K562 (cell line): Measurements from ENCODE around the gene BPHL.

ENCODE experiments used
- CREB1 ChIP-seq, 2 experiments: sonication (generic) in 1 of 2; formaldehyde crosslinking in 1 of 2; IDR thresholded peaks; 2 replicates each; pipeline versions ENCODE4 v1.6.1 to v1.8.0; 2012 to 2022; ENCODE audit warnings: inconsistent platforms in 1 of 2, mild to moderate bottlenecking in 1 of 2, missing genetic modification reagents in 1 of 2, moderate library complexity in 1 of 2
- EHMT2 ChIP-seq: fragments of 450-650 bp; IDR thresholded peaks from 2 replicates; pipeline ENCODE4 v1.6.1; 2018; ENCODE audit warnings: antibody characterized with exemption
- EZH2 ChIP-seq: IDR thresholded peaks from 2 replicates; pipeline ENCODE4 v1.6.1; 2012; ENCODE audit warnings: low read depth, mild to moderate bottlenecking, inconsistent platforms, low read length, borderline replicate concordance
- GABPA ChIP-seq: fragments of 200-800 bp; sonication (Bioruptor generic); conservative IDR thresholded peaks from 2 replicates; pipeline ENCODE4 v1.6.1; 2016; ENCODE audit warnings: low read depth, missing genetic modification characterization, missing compliant biosample characterization
- KLF16 ChIP-seq: IDR thresholded peaks from 2 replicates; pipeline ENCODE4 v1.6.1; 2016; ENCODE audit warnings: antibody characterized with exemption
- MAZ ChIP-seq, 2 experiments: fragments of 450-650 bp in 1 of 2; sonication (generic) in 1 of 2; formaldehyde crosslinking; IDR thresholded peaks in 1 of 2; conservative IDR thresholded peaks in 1 of 2; 2 replicates each; pipeline versions ENCODE4 v1.4.0 to v1.5.0; 2020; ENCODE audit warnings: mild to moderate bottlenecking in 1 of 2, missing genetic modification reagents in 1 of 2
- MEIS2 ChIP-seq: fragments of 450-650 bp; IDR thresholded peaks from 2 replicates; pipeline ENCODE4 v1.6.1; 2014; ENCODE audit warnings: mild to moderate bottlenecking; ENCODE audit not compliant: partially characterized antibody
- POLR2G ChIP-seq: fragments of 200-400 bp; formaldehyde crosslinking; IDR thresholded peaks from 2 replicates; pipeline ENCODE4 v1.6.1; 2017; ENCODE audit warnings: low read depth, mild to moderate bottlenecking, antibody characterized with exemption, low read length, moderate library complexity
- TF ChIP-seq, protein P1 (sequence below), 3 experiments: IDR thresholded peaks in 2 of 3; conservative IDR thresholded peaks in 1 of 3; 2 replicates each; pipeline ENCODE4 v1.5.1; 2011 to 2012; ENCODE audit warnings: low read length in 3 of 3, mild to moderate bottlenecking in 3 of 3, control low read depth in 2 of 3, improper control_type of control experiment in 1 of 3, inconsistent platforms in 1 of 3, low read depth in 1 of 3, mixed read lengths in 1 of 3, moderate library complexity in 1 of 3; ENCODE audit not compliant: insufficient read depth in 2 of 3
- TF ChIP-seq, protein P2 (sequence below): fragments of 250-450 bp; sonication (Bioruptor Pico); IDR thresholded peaks from 2 replicates; pipeline ENCODE4 v1.8.0; 2021; ENCODE audit warnings: moderate library complexity, mild to moderate bottlenecking, inconsistent platforms
- TF ChIP-seq, protein P3 (sequence below): sonication (generic); formaldehyde crosslinking; IDR thresholded peaks from 2 replicates; pipeline ENCODE4 v1.8.0; 2022; ENCODE audit warnings: mild to moderate bottlenecking, missing genetic modification reagents

DNA sequence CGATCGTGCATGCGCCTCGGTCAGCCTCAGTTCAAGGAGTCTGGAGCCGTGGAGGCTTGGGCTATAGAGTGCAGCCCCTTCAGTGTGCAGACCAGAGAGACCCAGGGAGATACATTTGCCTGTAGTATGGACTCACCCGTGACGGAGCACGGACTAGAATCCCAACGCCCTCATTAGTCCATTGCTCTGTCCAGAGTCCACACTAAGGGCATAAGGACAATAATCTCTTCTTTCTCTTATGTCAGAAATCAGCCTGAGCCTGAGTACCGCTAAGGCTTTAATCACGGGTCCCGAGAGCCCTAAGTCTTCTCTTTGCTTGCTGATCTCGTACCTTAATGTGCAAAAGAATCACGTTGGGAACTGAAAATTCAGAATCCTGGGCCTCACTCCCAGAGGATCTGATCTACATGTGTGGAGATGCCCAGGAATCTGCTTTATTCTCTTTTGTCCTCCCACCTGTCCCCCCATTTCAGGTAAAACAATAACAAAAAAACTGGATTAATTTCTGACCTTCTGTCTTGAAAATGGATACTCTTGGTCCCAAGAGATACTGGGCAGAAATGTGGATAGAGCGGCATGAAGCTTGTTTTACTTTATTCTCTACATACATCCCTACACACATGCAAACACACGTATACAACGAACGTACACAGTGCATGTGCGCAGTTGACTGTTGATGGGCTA is 671 bp downstream of the BPHL start:
- TF ChIP-seq MEIS2 (no peak), EHMT2 (no peak), KLF16 (no peak), CREB1 (IDR thresholded peaks at IDR 0.05) (no peak), CREB1 (CRISPR knock-in tag; IDR thresholded peaks at IDR 0.05) (no peak), MAZ (CRISPR knock-in tag; conservative IDR thresholded peaks at IDR 0.05 in 1 of 2, IDR thresholded peaks at IDR 0.05 in 1 of 2) (no peak; a peak in 1 of 4 replicates), POLR2G (no peak), EZH2 (no peak), GABPA (tag) (no peak)
- TF ChIP-seq, protein P1, sequence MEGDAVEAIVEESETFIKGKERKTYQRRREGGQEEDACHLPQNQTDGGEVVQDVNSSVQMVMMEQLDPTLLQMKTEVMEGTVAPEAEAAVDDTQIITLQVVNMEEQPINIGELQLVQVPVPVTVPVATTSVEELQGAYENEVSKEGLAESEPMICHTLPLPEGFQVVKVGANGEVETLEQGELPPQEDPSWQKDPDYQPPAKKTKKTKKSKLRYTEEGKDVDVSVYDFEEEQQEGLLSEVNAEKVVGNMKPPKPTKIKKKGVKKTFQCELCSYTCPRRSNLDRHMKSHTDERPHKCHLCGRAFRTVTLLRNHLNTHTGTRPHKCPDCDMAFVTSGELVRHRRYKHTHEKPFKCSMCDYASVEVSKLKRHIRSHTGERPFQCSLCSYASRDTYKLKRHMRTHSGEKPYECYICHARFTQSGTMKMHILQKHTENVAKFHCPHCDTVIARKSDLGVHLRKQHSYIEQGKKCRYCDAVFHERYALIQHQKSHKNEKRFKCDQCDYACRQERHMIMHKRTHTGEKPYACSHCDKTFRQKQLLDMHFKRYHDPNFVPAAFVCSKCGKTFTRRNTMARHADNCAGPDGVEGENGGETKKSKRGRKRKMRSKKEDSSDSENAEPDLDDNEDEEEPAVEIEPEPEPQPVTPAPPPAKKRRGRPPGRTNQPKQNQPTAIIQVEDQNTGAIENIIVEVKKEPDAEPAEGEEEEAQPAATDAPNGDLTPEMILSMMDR (IDR thresholded peaks at IDR 0.05 in 2 of 3, conservative IDR thresholded peaks at IDR 0.05 in 1 of 3; ENCODE audit: insufficient read depth in 2 of 3, low read depth in 1 of 3, low read length in 3 of 3), result no peak
- TF ChIP-seq, protein P2, sequence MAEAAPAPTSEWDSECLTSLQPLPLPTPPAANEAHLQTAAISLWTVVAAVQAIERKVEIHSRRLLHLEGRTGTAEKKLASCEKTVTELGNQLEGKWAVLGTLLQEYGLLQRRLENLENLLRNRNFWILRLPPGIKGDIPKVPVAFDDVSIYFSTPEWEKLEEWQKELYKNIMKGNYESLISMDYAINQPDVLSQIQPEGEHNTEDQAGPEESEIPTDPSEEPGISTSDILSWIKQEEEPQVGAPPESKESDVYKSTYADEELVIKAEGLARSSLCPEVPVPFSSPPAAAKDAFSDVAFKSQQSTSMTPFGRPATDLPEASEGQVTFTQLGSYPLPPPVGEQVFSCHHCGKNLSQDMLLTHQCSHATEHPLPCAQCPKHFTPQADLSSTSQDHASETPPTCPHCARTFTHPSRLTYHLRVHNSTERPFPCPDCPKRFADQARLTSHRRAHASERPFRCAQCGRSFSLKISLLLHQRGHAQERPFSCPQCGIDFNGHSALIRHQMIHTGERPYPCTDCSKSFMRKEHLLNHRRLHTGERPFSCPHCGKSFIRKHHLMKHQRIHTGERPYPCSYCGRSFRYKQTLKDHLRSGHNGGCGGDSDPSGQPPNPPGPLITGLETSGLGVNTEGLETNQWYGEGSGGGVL (CRISPR knock-in tag), result no peak
- TF ChIP-seq, protein P3, sequence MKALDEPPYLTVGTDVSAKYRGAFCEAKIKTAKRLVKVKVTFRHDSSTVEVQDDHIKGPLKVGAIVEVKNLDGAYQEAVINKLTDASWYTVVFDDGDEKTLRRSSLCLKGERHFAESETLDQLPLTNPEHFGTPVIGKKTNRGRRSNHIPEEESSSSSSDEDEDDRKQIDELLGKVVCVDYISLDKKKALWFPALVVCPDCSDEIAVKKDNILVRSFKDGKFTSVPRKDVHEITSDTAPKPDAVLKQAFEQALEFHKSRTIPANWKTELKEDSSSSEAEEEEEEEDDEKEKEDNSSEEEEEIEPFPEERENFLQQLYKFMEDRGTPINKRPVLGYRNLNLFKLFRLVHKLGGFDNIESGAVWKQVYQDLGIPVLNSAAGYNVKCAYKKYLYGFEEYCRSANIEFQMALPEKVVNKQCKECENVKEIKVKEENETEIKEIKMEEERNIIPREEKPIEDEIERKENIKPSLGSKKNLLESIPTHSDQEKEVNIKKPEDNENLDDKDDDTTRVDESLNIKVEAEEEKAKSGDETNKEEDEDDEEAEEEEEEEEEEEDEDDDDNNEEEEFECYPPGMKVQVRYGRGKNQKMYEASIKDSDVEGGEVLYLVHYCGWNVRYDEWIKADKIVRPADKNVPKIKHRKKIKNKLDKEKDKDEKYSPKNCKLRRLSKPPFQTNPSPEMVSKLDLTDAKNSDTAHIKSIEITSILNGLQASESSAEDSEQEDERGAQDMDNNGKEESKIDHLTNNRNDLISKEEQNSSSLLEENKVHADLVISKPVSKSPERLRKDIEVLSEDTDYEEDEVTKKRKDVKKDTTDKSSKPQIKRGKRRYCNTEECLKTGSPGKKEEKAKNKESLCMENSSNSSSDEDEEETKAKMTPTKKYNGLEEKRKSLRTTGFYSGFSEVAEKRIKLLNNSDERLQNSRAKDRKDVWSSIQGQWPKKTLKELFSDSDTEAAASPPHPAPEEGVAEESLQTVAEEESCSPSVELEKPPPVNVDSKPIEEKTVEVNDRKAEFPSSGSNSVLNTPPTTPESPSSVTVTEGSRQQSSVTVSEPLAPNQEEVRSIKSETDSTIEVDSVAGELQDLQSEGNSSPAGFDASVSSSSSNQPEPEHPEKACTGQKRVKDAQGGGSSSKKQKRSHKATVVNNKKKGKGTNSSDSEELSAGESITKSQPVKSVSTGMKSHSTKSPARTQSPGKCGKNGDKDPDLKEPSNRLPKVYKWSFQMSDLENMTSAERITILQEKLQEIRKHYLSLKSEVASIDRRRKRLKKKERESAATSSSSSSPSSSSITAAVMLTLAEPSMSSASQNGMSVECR (CRISPR knock-in tag), result no peak
